WTC11 (cell line): ENCODE data around the gene PRR22. TPM values are rescaled to one million over a fixed set of nuclear protein-coding genes. Genes with fewer than 3 reads are reported as not detected.

Source experiments
- ATAC-seq: fragments of 200-7000 bp; cut with Tn5 transposase; 2 replicates; pipeline ENCODE4 v1.10.0; 2021; ENCODE audit warnings: mild to moderate bottlenecking, moderate library complexity
- CTCF ChIA-PET: fragments of 300-600 bp; sonication (Branson Sonifier 250); formaldehyde crosslinking; loops from one replicate; lab custom pipeline; 2021; ENCODE audit warnings: antibody characterized with exemption; lab: Charles Lee
- POLR2A ChIA-PET: fragments of 350-600 bp; sonication (Branson Sonifier 250); formaldehyde crosslinking; loops from one replicate; lab custom pipeline; 2021; ENCODE audit warnings: antibody characterized with exemption; lab: Charles Lee
- DNase-seq: peaks from one replicate; pipeline ENCODE4 v3.0.0; 2021; ENCODE audit warnings: low spot score
- H3K27ac Mint-ChIP-seq: 2 replicates; pipeline ENCODE4 v1.8.0; 2021; ENCODE audit warnings: mixed read lengths
- H3K27me3 Mint-ChIP-seq: 2 replicates; pipeline ENCODE4 v1.8.0; 2021; ENCODE audit warnings: low read depth, mild to moderate bottlenecking, moderate library complexity, mixed read lengths
- H3K36me3 Mint-ChIP-seq: 2 replicates; pipeline ENCODE4 v1.8.0; 2021; ENCODE audit warnings: mixed read lengths
- H3K4me1 Mint-ChIP-seq: 2 replicates; pipeline ENCODE4 v1.8.0; 2022; ENCODE audit warnings: mixed read lengths
- H3K4me3 Mint-ChIP-seq: 2 replicates; pipeline ENCODE4 v1.8.0; 2021; ENCODE audit warnings: mild to moderate bottlenecking, moderate library complexity, mixed read lengths
- H3K9me3 Mint-ChIP-seq: 2 replicates; pipeline ENCODE4 v1.8.0; 2021; ENCODE audit warnings: mixed read lengths
- JAZF1 ChIP-seq: fragments of 250-450 bp; sonication (Bioruptor Pico); IDR thresholded peaks from 2 replicates; pipeline ENCODE4 v1.9.0; 2021; ENCODE audit warnings: moderate library complexity, mild to moderate bottlenecking, inconsistent platforms
- SP1 ChIP-seq: sonication (generic); formaldehyde crosslinking; conservative IDR thresholded peaks from 2 replicates; pipeline ENCODE4 v1.8.1; 2022; ENCODE audit warnings: missing genetic modification reagents
- TEAD4 ChIP-seq: sonication (generic); formaldehyde crosslinking; IDR thresholded peaks from 2 replicates; pipeline ENCODE4 v1.8.0; 2022; ENCODE audit warnings: mild to moderate bottlenecking, missing genetic modification reagents
- total RNA-seq: library from RNA; stranded (reverse); gene quantifications from 3 replicates; pipeline ENCODE4 v1.2.3, GENCODE V29; 2021
- TF ChIP-seq, protein P1 (sequence below): sonication (generic); formaldehyde crosslinking; IDR thresholded peaks from 2 replicates; pipeline ENCODE4 v1.8.1; 2023; ENCODE audit warnings: mild to moderate bottlenecking, moderate library complexity, missing genetic modification reagents
- TF ChIP-seq, protein P2 (sequence below): sonication (generic); formaldehyde crosslinking; IDR thresholded peaks from 2 replicates; pipeline ENCODE4 v1.8.0; 2023; ENCODE audit warnings: mild to moderate bottlenecking, missing genetic modification reagents
- TF ChIP-seq, protein P3 (sequence below): sonication (generic); formaldehyde crosslinking; IDR thresholded peaks from 2 replicates; pipeline ENCODE4 v1.8.1; 2022; ENCODE audit warnings: mild to moderate bottlenecking, missing genetic modification reagents, moderate library complexity, borderline replicate concordance
- TF ChIP-seq, protein P4 (sequence below): sonication (generic); formaldehyde crosslinking; IDR thresholded peaks from 2 replicates; pipeline ENCODE4 v1.8.1; 2023; ENCODE audit warnings: mild to moderate bottlenecking, missing genetic modification reagents, borderline replicate concordance
- TF ChIP-seq, protein P5 (sequence below): sonication (generic); formaldehyde crosslinking; IDR thresholded peaks from 2 replicates; pipeline ENCODE4 v1.8.1; 2023; ENCODE audit warnings: mild to moderate bottlenecking, missing genetic modification reagents
- TF ChIP-seq, protein P6 (sequence below): sonication (generic); formaldehyde crosslinking; IDR thresholded peaks from 2 replicates; pipeline ENCODE4 v1.8.0; 2022; ENCODE audit warnings: missing genetic modification reagents
- TF ChIP-seq, protein P7 (sequence below): sonication (generic); formaldehyde crosslinking; IDR thresholded peaks from 2 replicates; pipeline ENCODE4 v1.8.0; 2022; ENCODE audit warnings: mild to moderate bottlenecking, missing genetic modification reagents
- TF ChIP-seq, protein P8 (sequence below): sonication (generic); formaldehyde crosslinking; IDR thresholded peaks from 2 replicates; pipeline ENCODE4 v1.8.1; 2023; ENCODE audit warnings: mild to moderate bottlenecking, missing genetic modification reagents, moderate library complexity

Gene PRR22
- total RNA-seq, 1 experiment from 2014 or later: 3.3 TPM

DNA sequence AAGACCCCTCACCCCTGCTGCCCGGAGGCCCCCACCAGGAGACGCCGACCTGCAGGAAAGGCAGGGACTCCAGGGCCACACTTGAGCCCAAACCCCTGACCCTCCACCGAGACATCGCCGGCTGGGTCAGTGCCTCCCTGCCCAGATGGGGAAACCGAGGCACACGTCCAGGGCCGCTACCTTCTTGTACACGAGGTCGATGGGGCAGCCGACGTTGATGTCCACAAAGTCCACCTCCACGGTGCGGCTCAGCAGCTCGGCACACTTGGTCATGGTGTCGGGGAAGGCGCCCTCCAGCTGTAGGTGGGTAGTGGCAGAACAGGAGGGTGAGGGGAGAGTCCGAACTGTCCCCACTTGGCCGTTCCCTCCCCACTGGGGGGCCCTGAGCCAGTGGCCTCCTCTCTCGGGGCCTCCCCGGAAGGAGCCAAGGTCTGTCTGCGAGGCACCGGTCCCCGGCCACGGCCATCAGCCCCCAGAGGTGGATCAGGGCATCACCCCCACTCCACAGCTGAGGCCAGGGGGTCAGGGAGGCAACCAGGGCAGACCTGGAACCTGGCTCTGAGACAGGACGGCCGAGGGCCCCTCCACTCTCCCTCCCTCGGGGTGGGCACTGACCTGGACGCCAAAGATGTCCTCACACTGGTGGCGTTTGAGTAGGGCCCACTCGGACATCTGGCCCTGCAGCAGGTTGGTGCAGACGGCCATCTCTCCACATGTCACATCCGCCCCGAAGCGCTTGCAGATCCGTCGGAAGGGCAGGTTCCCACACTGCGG lies 3.0 kb upstream of the PRR22 start:
- DNase-seq: no peak
- CTCF ChIA-PET: no interaction called here
- H3K36me3 Mint-ChIP-seq: peaks cover 21% of the 10 kb centered on the region
- no peak for TF ChIP-seq JAZF1 (CRISPR knock-in tag)
- TF ChIP-seq SP1 (CRISPR knock-in tag): no peak
- TF ChIP-seq, protein P1, sequence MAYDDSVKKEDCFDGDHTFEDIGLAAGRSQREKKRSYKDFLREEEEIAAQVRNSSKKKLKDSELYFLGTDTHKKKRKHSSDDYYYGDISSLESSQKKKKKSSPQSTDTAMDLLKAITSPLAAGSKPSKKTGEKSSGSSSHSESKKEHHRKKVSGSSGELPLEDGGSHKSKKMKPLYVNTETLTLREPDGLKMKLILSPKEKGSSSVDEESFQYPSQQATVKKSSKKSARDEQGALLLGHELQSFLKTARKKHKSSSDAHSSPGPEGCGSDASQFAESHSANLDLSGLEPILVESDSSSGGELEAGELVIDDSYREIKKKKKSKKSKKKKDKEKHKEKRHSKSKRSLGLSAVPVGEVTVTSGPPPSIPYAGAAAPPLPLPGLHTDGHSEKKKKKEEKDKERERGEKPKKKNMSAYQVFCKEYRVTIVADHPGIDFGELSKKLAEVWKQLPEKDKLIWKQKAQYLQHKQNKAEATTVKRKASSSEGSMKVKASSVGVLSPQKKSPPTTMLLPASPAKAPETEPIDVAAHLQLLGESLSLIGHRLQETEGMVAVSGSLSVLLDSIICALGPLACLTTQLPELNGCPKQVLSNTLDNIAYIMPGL (CRISPR knock-in tag): no peak
- TF ChIP-seq, protein P2, sequence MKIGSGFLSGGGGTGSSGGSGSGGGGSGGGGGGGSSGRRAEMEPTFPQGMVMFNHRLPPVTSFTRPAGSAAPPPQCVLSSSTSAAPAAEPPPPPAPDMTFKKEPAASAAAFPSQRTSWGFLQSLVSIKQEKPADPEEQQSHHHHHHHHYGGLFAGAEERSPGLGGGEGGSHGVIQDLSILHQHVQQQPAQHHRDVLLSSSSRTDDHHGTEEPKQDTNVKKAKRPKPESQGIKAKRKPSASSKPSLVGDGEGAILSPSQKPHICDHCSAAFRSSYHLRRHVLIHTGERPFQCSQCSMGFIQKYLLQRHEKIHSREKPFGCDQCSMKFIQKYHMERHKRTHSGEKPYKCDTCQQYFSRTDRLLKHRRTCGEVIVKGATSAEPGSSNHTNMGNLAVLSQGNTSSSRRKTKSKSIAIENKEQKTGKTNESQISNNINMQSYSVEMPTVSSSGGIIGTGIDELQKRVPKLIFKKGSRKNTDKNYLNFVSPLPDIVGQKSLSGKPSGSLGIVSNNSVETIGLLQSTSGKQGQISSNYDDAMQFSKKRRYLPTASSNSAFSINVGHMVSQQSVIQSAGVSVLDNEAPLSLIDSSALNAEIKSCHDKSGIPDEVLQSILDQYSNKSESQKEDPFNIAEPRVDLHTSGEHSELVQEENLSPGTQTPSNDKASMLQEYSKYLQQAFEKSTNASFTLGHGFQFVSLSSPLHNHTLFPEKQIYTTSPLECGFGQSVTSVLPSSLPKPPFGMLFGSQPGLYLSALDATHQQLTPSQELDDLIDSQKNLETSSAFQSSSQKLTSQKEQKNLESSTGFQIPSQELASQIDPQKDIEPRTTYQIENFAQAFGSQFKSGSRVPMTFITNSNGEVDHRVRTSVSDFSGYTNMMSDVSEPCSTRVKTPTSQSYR (CRISPR knock-in tag): no peak
- TF ChIP-seq, protein P3, sequence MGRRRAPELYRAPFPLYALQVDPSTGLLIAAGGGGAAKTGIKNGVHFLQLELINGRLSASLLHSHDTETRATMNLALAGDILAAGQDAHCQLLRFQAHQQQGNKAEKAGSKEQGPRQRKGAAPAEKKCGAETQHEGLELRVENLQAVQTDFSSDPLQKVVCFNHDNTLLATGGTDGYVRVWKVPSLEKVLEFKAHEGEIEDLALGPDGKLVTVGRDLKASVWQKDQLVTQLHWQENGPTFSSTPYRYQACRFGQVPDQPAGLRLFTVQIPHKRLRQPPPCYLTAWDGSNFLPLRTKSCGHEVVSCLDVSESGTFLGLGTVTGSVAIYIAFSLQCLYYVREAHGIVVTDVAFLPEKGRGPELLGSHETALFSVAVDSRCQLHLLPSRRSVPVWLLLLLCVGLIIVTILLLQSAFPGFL (CRISPR knock-in tag): no peak
- TF ChIP-seq, protein P4, sequence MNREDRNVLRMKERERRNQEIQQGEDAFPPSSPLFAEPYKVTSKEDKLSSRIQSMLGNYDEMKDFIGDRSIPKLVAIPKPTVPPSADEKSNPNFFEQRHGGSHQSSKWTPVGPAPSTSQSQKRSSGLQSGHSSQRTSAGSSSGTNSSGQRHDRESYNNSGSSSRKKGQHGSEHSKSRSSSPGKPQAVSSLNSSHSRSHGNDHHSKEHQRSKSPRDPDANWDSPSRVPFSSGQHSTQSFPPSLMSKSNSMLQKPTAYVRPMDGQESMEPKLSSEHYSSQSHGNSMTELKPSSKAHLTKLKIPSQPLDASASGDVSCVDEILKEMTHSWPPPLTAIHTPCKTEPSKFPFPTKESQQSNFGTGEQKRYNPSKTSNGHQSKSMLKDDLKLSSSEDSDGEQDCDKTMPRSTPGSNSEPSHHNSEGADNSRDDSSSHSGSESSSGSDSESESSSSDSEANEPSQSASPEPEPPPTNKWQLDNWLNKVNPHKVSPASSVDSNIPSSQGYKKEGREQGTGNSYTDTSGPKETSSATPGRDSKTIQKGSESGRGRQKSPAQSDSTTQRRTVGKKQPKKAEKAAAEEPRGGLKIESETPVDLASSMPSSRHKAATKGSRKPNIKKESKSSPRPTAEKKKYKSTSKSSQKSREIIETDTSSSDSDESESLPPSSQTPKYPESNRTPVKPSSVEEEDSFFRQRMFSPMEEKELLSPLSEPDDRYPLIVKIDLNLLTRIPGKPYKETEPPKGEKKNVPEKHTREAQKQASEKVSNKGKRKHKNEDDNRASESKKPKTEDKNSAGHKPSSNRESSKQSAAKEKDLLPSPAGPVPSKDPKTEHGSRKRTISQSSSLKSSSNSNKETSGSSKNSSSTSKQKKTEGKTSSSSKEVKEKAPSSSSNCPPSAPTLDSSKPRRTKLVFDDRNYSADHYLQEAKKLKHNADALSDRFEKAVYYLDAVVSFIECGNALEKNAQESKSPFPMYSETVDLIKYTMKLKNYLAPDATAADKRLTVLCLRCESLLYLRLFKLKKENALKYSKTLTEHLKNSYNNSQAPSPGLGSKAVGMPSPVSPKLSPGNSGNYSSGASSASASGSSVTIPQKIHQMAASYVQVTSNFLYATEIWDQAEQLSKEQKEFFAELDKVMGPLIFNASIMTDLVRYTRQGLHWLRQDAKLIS: no peak
- TF ChIP-seq, protein P5, sequence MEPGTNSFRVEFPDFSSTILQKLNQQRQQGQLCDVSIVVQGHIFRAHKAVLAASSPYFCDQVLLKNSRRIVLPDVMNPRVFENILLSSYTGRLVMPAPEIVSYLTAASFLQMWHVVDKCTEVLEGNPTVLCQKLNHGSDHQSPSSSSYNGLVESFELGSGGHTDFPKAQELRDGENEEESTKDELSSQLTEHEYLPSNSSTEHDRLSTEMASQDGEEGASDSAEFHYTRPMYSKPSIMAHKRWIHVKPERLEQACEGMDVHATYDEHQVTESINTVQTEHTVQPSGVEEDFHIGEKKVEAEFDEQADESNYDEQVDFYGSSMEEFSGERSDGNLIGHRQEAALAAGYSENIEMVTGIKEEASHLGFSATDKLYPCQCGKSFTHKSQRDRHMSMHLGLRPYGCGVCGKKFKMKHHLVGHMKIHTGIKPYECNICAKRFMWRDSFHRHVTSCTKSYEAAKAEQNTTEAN (CRISPR knock-in tag): no peak
- TF ChIP-seq, all 79 proteins: peak for 0
- no peak for ATAC-seq
- POLR2A ChIA-PET: no interaction called here
- peaks cover 4% of the 10 kb centered on the region; the same call in 1 of the 2 replicates for H3K9me3 Mint-ChIP-seq
- H3K27ac Mint-ChIP-seq: no peak overlapping the region
- H3K4me3 Mint-ChIP-seq: no peak overlapping the region
- H3K4me1 Mint-ChIP-seq: peaks cover 5% of the 10 kb centered on the region
- H3K27me3 Mint-ChIP-seq: no peaks in the 10 kb centered on the region

DNA sequence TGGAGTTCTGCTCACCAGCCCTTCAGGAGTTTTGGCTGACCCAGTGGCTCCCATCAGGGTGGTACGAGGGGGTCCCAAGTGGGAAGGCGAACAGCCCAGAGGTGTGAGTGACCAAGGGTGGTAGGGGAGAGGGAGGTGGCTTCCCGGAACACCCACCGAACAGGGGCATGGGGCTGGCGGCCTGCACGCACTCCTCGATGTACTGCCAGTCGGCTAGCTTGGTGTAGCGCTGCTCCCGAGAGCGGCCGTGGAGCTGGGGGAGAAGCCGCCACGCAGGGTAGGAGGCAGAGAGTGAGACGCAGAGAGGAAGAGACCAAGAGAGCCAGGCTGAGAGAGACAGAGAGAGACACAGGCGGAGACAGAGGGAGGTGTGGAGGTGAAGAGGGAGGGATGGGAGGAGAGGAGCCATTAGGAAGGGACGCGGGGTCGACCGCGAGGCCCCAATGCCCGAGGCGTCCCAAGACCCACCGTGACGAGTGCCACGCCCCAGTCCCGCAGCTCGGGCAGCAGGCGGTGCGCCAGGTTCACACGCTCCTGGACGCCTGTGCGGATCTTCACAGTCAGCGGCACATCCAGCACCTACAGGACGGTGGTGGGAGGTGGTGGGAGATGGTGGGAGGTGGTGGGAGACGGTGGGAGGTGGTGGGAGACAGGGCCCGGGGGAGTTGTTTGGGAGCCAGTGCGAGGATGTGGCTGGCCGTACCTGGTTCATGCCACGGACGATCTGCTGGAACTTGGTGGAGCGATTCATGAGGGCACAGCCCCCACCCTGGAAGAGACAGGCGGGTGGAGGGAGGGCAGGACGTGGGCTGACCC lies 2.3 kb upstream of the PRR22 start:
- ChIA-PET CTCF (no interaction called here), POLR2A (no interaction called here)
- ATAC-seq (no peak), DNase-seq (no peak)
- H3K27ac Mint-ChIP-seq: no peak overlapping the region
- peaks cover 5% of the 10 kb centered on the region for H3K4me1 Mint-ChIP-seq
- H3K36me3 Mint-ChIP-seq: peaks cover 21% of the 10 kb centered on the region
- no peak overlapping the region for H3K4me3 Mint-ChIP-seq
- H3K27me3 Mint-ChIP-seq: no peaks in the 10 kb centered on the region
- peaks cover 4% of the 10 kb centered on the region; the same call in 1 of the 2 replicates for H3K9me3 Mint-ChIP-seq
- TF ChIP-seq, protein P6, sequence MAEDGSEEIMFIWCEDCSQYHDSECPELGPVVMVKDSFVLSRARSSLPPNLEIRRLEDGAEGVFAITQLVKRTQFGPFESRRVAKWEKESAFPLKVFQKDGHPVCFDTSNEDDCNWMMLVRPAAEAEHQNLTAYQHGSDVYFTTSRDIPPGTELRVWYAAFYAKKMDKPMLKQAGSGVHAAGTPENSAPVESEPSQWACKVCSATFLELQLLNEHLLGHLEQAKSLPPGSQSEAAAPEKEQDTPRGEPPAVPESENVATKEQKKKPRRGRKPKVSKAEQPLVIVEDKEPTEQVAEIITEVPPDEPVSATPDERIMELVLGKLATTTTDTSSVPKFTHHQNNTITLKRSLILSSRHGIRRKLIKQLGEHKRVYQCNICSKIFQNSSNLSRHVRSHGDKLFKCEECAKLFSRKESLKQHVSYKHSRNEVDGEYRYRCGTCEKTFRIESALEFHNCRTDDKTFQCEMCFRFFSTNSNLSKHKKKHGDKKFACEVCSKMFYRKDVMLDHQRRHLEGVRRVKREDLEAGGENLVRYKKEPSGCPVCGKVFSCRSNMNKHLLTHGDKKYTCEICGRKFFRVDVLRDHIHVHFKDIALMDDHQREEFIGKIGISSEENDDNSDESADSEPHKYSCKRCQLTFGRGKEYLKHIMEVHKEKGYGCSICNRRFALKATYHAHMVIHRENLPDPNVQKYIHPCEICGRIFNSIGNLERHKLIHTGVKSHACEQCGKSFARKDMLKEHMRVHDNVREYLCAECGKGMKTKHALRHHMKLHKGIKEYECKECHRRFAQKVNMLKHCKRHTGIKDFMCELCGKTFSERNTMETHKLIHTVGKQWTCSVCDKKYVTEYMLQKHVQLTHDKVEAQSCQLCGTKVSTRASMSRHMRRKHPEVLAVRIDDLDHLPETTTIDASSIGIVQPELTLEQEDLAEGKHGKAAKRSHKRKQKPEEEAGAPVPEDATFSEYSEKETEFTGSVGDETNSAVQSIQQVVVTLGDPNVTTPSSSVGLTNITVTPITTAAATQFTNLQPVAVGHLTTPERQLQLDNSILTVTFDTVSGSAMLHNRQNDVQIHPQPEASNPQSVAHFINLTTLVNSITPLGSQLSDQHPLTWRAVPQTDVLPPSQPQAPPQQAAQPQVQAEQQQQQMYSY (CRISPR knock-in tag): no peak
- TF ChIP-seq, protein P7, sequence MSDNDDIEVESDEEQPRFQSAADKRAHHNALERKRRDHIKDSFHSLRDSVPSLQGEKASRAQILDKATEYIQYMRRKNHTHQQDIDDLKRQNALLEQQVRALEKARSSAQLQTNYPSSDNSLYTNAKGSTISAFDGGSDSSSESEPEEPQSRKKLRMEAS (CRISPR knock-in tag): no peak
- TF ChIP-seq, protein P8, sequence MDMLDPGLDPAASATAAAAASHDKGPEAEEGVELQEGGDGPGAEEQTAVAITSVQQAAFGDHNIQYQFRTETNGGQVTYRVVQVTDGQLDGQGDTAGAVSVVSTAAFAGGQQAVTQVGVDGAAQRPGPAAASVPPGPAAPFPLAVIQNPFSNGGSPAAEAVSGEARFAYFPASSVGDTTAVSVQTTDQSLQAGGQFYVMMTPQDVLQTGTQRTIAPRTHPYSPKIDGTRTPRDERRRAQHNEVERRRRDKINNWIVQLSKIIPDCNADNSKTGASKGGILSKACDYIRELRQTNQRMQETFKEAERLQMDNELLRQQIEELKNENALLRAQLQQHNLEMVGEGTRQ: no peak
- TF ChIP-seq JAZF1 (CRISPR knock-in tag) (no peak), TEAD4 (CRISPR knock-in tag) (no peak), SP1 (CRISPR knock-in tag) (no peak)
